Stimulated activated CD4-positive, alpha-beta T cell treated with anti-CD3 and anti-CD28 coated beads, Interleukin-15, amount 100 ng/mL, for 1 hour (primary cell): ENCODE results near the gene MFN2.
"Not testable (repeated sequence)": the region's sequence is repeated elsewhere in the genome, so short reads cannot be mapped to it uniquely, and the experiment has no call there.

Experiments
- DNase-seq, 2 donors: peaks; one replicate each; pipeline ENCODE4 v3.0.0-alpha.2; 2020; ENCODE audit warnings: low read depth in 1 of 2, low spot score in 1 of 2

The MFN2 gene

GRCh38 chr1:11997081-11997850, 17.0 kb downstream of the MFN2 start:
- DNase-seq: no peak

DNA sequence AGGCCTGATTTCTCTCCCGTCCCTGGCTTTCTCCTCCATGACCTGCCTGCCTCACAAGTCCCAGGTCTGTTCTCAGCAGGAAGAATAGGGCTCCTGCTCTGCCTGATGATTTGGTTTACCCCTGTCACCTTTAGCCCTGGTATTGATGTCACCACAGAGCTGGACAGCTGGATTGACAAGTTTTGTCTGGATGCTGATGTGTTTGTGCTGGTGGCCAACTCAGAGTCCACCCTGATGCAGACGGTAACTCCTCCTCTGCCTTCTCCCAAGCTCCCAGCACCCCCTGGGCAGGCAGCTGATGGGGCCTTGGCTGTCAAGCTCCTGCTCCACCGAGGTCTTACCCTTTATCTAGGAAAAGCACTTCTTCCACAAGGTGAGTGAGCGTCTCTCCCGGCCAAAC, 18.4 kb downstream of the MFN2 start:
- DNase-seq: no peak

DNA sequence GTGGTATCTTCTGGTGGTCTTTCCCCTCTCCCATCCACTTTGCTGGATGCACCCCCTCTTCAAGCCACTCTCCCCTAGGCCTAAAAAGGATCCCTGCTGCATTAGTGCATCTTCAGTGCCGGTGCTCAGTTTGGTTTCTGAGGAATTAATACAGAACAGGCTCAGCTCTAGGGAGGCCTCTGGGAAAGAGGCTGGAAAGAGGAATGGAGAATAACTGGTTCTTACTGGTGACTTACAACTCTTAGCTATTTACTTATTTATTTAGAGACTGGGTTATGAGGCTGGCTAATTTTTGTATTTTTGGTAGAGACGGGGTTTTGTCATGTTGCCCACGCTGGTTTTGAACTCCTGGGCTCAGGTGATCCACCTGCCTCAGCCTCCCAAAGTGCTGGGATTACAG, 19.0 kb downstream of the MFN2 start:
- no peak for DNase-seq

- DNase-seq: no peak
These were observed 21.1 kb downstream of the MFN2 start for GRCh38 chr1:12001249-12001917.

GRCh38 chr1:12001996-12002493, 21.8 kb downstream of the MFN2 start:
- no peak for DNase-seq

GRCh38 chr1:12003762-12004161, 23.5 kb downstream of the MFN2 start:
- no peak for DNase-seq

GRCh38 chr1:12005488-12006166, 25.4 kb downstream of the MFN2 start:
- no peak for DNase-seq

DNA sequence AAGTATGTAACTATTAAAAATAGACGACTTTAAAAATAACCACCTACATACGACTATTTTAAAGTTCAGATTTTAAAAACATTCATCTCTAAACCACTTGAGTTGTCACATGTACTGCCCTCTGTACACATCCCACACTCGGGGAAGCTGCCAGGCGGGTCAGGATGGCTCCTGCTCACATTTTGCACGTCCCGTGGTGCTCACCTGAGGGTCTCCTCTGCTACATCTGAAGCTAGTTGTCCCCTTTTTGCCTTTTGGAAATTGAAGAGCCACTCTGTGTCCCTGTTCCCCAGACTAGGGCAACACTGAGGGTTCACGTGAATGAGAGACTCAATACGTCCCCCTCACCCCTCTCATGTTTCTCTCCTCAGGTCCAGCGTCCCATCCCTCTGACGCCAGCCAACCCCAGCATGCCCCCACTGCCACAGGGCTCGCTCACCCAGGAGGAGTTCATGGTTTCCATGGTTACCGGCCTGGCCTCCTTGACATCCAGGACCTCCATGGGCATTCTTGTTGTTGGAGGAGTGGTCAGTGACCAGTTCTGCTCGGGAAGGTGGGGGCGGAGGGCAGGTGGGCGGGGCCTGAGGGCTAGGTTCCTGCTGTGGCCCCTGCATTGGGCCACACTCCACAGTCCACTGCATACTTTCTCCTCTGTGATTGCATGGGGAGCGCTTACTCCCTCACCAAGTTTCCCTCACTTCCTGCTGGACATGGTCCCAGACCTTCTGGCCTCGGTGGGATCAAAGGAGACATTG, 26.1 kb downstream of the MFN2 start:
- DNase-seq: no peak

- no peak for DNase-seq
These were observed 27.0 kb downstream of the MFN2 start for GRCh38 chr1:12007204-12007603.

GRCh38 chr1:12008355-12008754, 28.1 kb downstream of the MFN2 start:
- not testable (repeated sequence) for DNase-seq

GRCh38 chr1:12009318-12009947, 29.2 kb downstream of the MFN2 start:
- no peak for DNase-seq

DNA sequence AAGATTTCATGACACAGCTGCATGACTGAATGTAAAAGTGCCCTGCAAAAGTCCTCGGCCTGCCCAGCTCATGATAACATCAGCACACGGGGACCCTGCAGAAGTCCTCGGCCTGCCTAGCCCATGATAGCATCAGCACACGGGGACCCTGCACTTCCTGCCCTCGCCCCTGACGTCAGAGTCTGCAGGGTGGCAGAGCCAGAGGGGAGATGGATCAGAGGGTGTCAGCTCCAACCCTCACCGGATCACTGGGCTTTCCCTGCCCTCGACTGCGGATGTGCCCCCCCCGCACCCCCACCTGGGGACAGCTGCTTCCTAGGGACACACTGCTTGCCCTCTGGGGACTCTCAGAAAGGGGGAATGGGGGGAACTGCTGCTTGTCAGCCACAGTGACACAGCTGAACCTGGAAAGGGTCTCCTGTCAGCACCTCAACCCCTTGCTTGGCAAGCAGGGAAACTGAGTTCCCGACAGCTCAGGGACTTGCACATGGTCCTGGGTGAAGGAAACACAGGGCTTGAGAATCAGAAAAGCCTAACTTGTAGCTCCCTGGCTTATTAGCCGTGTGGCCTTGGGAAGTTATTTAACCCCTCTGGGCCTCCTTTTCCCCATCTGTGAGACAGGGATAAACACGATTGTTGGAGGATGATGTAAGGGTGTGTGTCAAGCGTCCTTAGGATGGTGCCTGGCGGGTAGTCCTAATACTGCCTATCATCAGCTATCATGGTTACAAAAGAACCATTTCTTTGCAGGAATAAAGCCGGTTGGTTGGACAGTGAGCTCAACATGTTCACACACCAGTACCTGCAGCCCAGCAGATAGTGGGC, 30.7 kb downstream of the MFN2 start:
- DNase-seq: no peak

GRCh38 chr1:12011998-12012397, 31.8 kb downstream of the MFN2 start:
- DNase-seq: no peak

- no peak for DNase-seq
These were observed 32.5 kb downstream of the MFN2 start for GRCh38 chr1:12012560-12013316.

- no peak for DNase-seq
These were observed 34.1 kb downstream of the MFN2 start for GRCh38 chr1:12014141-12014991.

- DNase-seq: no peak
These were observed 34.8 kb downstream of the MFN2 start for GRCh38 chr1:12015001-12015491.

- no peak for DNase-seq
These were observed 35.3 kb downstream of the MFN2 start for GRCh38 chr1:12015499-12015898.

- DNase-seq: no peak
These were observed 35.9 kb downstream of the MFN2 start for GRCh38 chr1:12016182-12016581.
